ENCODE results near the gene NFATC2.
"Not testable (repeated sequence)": the region's sequence is repeated elsewhere in the genome, so short reads cannot be mapped to it uniquely, and the experiment has no call there.

Gene NFATC2

GRCh38 chr20:51481341-51481914 lies 61.1 kb downstream of the NFATC2 start:
- H3K36me3 ChIP-seq = no peaks in the 10 kb centered on the region
- TF ChIP-seq CTCF (IDR thresholded peaks at IDR 0.05) = no peak
- no peak overlapping the region for H3K4me3 ChIP-seq
- intact Hi-C loops (cut with DNase I; ENCODE audit: low total_unique reads) = no loop called here
- H3K27ac ChIP-seq = no peak overlapping the region
- H3K27me3 ChIP-seq = no peaks in the 10 kb centered on the region
- peak in 1 of 2 donors; percentile 49 for DNase-seq
- no peaks in the 10 kb centered on the region for H3K9me3 ChIP-seq
- peaks cover 0 to 1% (median 0%) of the 10 kb centered on the region in 4 donors for H3K4me1 ChIP-seq

- no peak overlapping the region for H3K27ac ChIP-seq
- H3K4me3 ChIP-seq = no peak overlapping the region
Measured at GRCh38 chr20:51480507-51481270, 61.8 kb downstream of the NFATC2 start.

GRCh38 chr20:51476106-51476505 lies 66.4 kb downstream of the NFATC2 start:
- H3K9me3 ChIP-seq = not testable (repeated sequence)

More at GRCh38 chr20:51480507-51481270, 61.8 kb downstream of the NFATC2 start:
- Histone ChIP-seq H3K4me1 (no peaks in the 10 kb centered on the region), H3K36me3 (no peaks in the 10 kb centered on the region), H3K9me3 (no peaks in the 10 kb centered on the region), H3K27me3 (no peaks in the 10 kb centered on the region)
- peak in 1 of 2 donors; percentile 4 for DNase-seq
- intact Hi-C loops (cut with DNase I; ENCODE audit: low total_unique reads) = no loop called here
- no peak for TF ChIP-seq CTCF (IDR thresholded peaks at IDR 0.05)

GRCh38 chr20:51473771-51474170 lies 68.7 kb downstream of the NFATC2 start:
- intact Hi-C loops (cut with DNase I; ENCODE audit: low total_unique reads) = no loop called here
- H3K4me3 ChIP-seq = no peak overlapping the region
- DNase-seq = no peak
- H3K9me3 ChIP-seq = no peaks in the 10 kb centered on the region
- H3K36me3 ChIP-seq = peaks cover 0 to 13% (median 4%) of the 10 kb centered on the region in 3 donors
- H3K27ac ChIP-seq = no peak overlapping the region
- no peak for TF ChIP-seq CTCF (IDR thresholded peaks at IDR 0.05)
- H3K4me1 ChIP-seq = no peaks in the 10 kb centered on the region
- no peaks in the 10 kb centered on the region for H3K27me3 ChIP-seq

More at GRCh38 chr20:51476106-51476505, 66.4 kb downstream of the NFATC2 start:
- H3K4me1 ChIP-seq; H3K27ac ChIP-seq; intact Hi-C loops (cut with DNase I; ENCODE audit: low total_unique reads); H3K36me3 ChIP-seq; DNase-seq; H3K4me3 ChIP-seq; H3K27me3 ChIP-seq: not testable (repeated sequence)

GRCh38 chr20:51473256-51473655 lies 69.3 kb downstream of the NFATC2 start:
- no peak for TF ChIP-seq CTCF (IDR thresholded peaks at IDR 0.05)
- Histone ChIP-seq H3K4me3 (no peak overlapping the region), H3K4me1 (no peaks in the 10 kb centered on the region), H3K9me3 (no peaks in the 10 kb centered on the region), H3K36me3 (peaks cover 0 to 13% (median 4%) of the 10 kb centered on the region in 3 donors), H3K27me3 (no peaks in the 10 kb centered on the region), H3K27ac (no peak overlapping the region)
- no peak for DNase-seq
- intact Hi-C loops (cut with DNase I; ENCODE audit: low total_unique reads) = no loop called here

GRCh38 chr20:51470907-51471411 lies 71.6 kb downstream of the NFATC2 start:
- Histone ChIP-seq H3K27ac (no peak overlapping the region), H3K4me3 (no peak overlapping the region), H3K27me3 (no peaks in the 10 kb centered on the region), H3K9me3 (no peaks in the 10 kb centered on the region), H3K36me3 (peaks cover 0 to 13% (median 4%) of the 10 kb centered on the region in 3 donors), H3K4me1 (no peaks in the 10 kb centered on the region)
- DNase-seq = no peak
- TF ChIP-seq CTCF (IDR thresholded peaks at IDR 0.05) = no peak
- intact Hi-C loops (cut with DNase I; ENCODE audit: low total_unique reads) = no loop called here
